ENCODE measurements around the gene PRPF40B. TPM values are rescaled to one million over a fixed set of nuclear protein-coding genes. Genes with fewer than 3 reads are reported as not detected.
A peak's percentile ranks its signal among the peaks of the same experiment; 100 is the strongest.

PRPF40B gene
- total and polyA plus RNA-seq, 9 of the 15 experiments (the other 6 are each of a cell fraction or from before 2014, with no cell fraction given) = 0.55 to 10.6 (median 4.8) TPM

DNA sequence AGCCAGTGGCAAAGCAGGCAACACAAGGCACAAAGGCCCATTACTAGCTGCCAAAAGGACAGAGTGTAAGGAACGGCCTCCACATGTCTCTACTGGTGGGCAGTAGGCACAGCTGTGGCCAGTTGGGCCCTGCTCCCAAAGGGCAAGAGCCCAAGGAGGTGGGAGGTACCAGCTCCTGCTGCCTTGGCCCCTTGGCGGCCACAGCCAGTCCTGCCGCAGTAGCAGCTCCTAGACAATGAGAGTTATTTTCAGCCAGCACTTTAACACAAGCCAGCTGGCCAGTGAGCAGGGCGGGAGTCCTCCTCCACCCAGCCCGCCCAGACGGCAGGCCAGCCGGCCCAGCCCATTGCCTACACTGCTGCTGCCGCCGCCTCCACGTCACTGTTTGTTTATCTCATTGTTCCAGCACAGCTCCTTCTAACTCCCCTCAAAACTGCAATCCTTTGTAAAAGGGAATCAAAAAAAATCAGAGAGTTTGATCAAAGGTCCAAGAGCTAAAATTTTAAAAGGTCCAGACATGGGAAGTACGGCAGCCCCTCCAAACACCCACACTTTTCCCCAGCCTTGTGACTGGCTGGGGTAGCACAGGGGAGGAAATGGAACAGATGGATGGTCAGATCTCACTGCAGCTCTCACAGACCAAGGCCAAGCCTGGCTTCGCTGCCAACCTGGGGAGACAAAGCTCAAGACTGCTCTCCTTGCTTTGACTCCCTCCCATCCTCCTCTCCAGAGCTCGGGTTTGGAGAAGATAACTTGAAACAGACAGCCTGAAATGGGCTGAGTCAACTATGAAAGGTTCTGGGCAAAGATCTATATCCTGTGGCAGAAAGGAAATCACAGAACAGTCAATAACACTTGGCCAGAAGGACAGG, 50.3 kb downstream of the PRPF40B start (continued):
- no peak for TF ChIP-seq ARID2 (IDR thresholded peaks at IDR 0.05)
- TF ChIP-seq, protein P1, sequence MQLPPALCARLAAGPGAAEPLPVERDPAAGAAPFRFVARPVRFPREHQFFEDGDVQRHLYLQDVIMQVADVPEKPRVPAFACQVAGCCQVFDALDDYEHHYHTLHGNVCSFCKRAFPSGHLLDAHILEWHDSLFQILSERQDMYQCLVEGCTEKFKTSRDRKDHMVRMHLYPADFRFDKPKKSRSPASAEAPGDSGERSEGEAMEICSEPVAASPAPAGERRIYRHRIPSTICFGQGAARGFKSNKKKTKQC (CRISPR knock-in tag; IDR thresholded peaks at IDR 0.05) = peak; percentile 15
- TF ChIP-seq ZNF561 (CRISPR knock-in tag; conservative IDR thresholded peaks at IDR 0.05) = no peak
- TF ChIP-seq, protein P2, sequence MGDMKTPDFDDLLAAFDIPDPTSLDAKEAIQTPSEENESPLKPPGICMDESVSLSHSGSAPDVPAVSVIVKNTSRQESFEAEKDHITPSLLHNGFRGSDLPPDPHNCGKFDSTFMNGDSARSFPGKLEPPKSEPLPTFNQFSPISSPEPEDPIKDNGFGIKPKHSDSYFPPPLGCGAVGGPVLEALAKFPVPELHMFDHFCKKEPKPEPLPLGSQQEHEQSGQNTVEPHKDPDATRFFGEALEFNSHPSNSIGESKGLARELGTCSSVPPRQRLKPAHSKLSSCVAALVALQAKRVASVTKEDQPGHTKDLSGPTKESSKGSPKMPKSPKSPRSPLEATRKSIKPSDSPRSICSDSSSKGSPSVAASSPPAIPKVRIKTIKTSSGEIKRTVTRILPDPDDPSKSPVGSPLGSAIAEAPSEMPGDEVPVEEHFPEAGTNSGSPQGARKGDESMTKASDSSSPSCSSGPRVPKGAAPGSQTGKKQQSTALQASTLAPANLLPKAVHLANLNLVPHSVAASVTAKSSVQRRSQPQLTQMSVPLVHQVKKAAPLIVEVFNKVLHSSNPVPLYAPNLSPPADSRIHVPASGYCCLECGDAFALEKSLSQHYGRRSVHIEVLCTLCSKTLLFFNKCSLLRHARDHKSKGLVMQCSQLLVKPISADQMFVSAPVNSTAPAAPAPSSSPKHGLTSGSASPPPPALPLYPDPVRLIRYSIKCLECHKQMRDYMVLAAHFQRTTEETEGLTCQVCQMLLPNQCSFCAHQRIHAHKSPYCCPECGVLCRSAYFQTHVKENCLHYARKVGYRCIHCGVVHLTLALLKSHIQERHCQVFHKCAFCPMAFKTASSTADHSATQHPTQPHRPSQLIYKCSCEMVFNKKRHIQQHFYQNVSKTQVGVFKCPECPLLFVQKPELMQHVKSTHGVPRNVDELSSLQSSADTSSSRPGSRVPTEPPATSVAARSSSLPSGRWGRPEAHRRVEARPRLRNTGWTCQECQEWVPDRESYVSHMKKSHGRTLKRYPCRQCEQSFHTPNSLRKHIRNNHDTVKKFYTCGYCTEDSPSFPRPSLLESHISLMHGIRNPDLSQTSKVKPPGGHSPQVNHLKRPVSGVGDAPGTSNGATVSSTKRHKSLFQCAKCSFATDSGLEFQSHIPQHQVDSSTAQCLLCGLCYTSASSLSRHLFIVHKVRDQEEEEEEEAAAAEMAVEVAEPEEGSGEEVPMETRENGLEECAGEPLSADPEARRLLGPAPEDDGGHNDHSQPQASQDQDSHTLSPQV (IDR thresholded peaks at IDR 0.05) = peak; percentile 84
- peak in 1 of 2 experiments; percentile 41; a peak in 1 of 4 replicates for TF ChIP-seq ARNT (IDR thresholded peaks at IDR 0.05)
- no peak for TF ChIP-seq TRIM28 (IDR thresholded peaks at IDR 0.05)
- no peak for TF ChIP-seq SMARCA5 (IDR thresholded peaks at IDR 0.05)
- no peak for TF ChIP-seq CBFB (CRISPR knock-in tag; IDR thresholded peaks at IDR 0.05)
- TF ChIP-seq HDAC3 (IDR thresholded peaks at IDR 0.05; ENCODE audit: borderline replicate concordance, partially characterized antibody) = no peak
- TF ChIP-seq, protein P3, sequence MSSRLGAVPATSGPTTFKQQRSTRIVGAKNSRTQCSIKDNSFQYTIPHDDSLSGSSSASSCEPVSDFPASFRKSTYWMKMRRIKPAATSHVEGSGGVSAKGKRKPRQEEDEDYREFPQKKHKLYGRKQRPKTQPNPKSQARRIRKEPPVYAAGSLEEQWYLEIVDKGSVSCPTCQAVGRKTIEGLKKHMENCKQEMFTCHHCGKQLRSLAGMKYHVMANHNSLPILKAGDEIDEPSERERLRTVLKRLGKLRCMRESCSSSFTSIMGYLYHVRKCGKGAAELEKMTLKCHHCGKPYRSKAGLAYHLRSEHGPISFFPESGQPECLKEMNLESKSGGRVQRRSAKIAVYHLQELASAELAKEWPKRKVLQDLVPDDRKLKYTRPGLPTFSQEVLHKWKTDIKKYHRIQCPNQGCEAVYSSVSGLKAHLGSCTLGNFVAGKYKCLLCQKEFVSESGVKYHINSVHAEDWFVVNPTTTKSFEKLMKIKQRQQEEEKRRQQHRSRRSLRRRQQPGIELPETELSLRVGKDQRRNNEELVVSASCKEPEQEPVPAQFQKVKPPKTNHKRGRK (tag; IDR thresholded peaks at IDR 0.05) = no peak
- TF ChIP-seq KAT7 (CRISPR knock-in tag; IDR thresholded peaks at IDR 0.05; ENCODE audit: borderline replicate concordance) = no peak
- no peak for TF ChIP-seq ZC3H11A (IDR thresholded peaks at IDR 0.05; ENCODE audit: low read depth, low read length)
- TF ChIP-seq, protein P4, sequence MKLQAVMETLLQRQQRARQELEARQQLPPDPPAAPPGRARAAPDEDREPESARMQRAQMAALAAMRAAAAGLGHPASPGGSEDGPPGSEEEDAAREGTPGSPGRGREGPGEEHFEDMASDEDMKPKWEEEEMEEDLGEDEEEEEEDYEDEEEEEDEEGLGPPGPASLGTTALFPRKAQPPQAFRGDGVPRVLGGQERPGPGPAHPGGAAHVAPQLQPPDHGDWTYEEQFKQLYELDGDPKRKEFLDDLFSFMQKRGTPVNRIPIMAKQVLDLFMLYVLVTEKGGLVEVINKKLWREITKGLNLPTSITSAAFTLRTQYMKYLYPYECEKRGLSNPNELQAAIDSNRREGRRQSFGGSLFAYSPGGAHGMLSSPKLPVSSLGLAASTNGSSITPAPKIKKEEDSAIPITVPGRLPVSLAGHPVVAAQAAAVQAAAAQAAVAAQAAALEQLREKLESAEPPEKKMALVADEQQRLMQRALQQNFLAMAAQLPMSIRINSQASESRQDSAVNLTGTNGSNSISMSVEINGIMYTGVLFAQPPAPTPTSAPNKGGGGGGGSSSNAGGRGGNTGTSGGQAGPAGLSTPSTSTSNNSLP (IDR thresholded peaks at IDR 0.05; ENCODE audit: borderline replicate concordance, low read depth, low read length) = no peak
- TF ChIP-seq SREBF2 (CRISPR knock-in tag; IDR thresholded peaks at IDR 0.05) = no peak
- no peak for TF ChIP-seq ZZZ3 (IDR thresholded peaks at IDR 0.05)
- TF ChIP-seq MAFF (IDR thresholded peaks at IDR 0.05; ENCODE audit: low read length) = no peak
- TF ChIP-seq U2AF2 (optimal IDR thresholded peaks at IDR 0.05; ENCODE audit: low read depth, low read length) = no peak
- TF ChIP-seq CBX3 (IDR thresholded peaks at IDR 0.05; ENCODE audit: borderline replicate concordance in 1 of 2, low read length in 2 of 2) = peak in 1 of 2 experiments; percentile 24; a peak in 1 of 3 replicates
- TF ChIP-seq FOS (IDR thresholded peaks at IDR 0.05; ENCODE audit: extremely low read depth, insufficient read length) = no peak
- no peak for TF ChIP-seq FOXA1 (IDR thresholded peaks at IDR 0.05; ENCODE audit: borderline replicate concordance)

Data from K562 (cell line).